HepG2 (cell line): ENCODE data around the gene KLRF1.

ENCODE experiments used
- BRCA1 ChIP-seq: sonication (generic); formaldehyde crosslinking; IDR thresholded peaks from 2 replicates; pipeline ENCODE4 v1.4.0; 2020; ENCODE audit warnings: missing genetic modification reagents
- MYC ChIP-seq: sonication (generic); formaldehyde crosslinking; IDR thresholded peaks from 2 replicates; pipeline ENCODE4 v1.9.0; 2021; ENCODE audit warnings: missing genetic modification reagents, borderline replicate concordance
- RAD21 ChIP-seq: fragments of 450-650 bp; formaldehyde crosslinking; IDR thresholded peaks from 2 replicates; pipeline ENCODE4 v1.5.0; 2020; ENCODE audit warnings: mild to moderate bottlenecking
- RBM39 ChIP-seq: fragments of 200-400 bp; formaldehyde crosslinking; IDR thresholded peaks from one replicate; pipeline ENCODE4 v1.6.1; 2018; ENCODE audit warnings: antibody characterized with exemption, mild to moderate bottlenecking, low read depth, low read length; ENCODE audit not compliant: poor library complexity, severe bottlenecking
- ZKSCAN1 ChIP-seq: fragments of 150-350 bp; IDR thresholded peaks from 2 replicates; pipeline ENCODE4 v1.6.1; 2014; ENCODE audit warnings: low read length
- TF ChIP-seq, protein P1 (sequence below): sonication (generic); formaldehyde crosslinking; IDR thresholded peaks from 2 replicates; pipeline ENCODE4 v1.5.0; 2020; ENCODE audit warnings: mild to moderate bottlenecking, missing genetic modification reagents, moderate library complexity
- TF ChIP-seq, protein P2 (sequence below): sonication (generic); formaldehyde crosslinking; IDR thresholded peaks from 2 replicates; pipeline ENCODE4 v1.4.0; 2020; ENCODE audit warnings: low read depth, missing genetic modification reagents
- TF ChIP-seq, protein P3 (sequence below): sonication (generic); formaldehyde crosslinking; IDR thresholded peaks from 2 replicates; pipeline ENCODE4 v1.9.0; 2021; ENCODE audit warnings: missing genetic modification reagents, mild to moderate bottlenecking, borderline replicate concordance
- TF ChIP-seq, protein P4 (sequence below): sonication (generic); formaldehyde crosslinking; IDR thresholded peaks from 2 replicates; pipeline ENCODE4 v1.4.0; 2020; ENCODE audit warnings: missing genetic modification reagents

DNA sequence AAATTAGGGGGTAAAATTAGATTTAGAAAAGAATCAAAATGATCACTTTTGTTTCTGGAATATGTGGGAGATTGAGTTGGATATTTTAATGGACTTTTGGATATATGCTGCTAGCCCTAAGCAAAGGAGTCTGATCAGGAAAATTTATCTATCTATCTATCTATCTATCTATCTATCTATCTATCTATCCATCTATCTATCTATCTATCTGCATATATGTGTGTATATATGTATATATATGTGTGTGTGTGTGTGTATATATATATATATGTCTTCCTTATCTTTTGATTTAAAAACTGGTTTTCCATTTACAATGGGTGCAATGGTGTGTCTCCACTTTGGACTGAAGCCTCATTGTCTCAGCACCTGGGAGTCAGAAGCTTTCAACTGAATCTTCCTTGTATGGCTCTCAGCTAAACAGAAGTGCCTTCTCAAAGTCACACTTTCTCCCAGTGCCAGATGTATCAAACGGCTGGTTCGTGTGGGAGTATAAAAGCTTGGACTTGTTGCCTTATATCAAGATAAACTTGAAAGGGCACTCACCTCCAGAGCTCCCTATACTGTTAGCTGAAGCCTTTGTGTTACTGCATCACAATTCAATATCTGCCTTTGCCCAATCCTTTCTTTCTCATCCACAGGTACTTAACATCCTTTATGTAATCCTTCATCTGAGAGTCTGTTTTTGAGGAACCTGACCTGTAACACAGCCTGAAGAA is 34.9 kb upstream of the KLRF1 start:
- TF ChIP-seq, protein P1, sequence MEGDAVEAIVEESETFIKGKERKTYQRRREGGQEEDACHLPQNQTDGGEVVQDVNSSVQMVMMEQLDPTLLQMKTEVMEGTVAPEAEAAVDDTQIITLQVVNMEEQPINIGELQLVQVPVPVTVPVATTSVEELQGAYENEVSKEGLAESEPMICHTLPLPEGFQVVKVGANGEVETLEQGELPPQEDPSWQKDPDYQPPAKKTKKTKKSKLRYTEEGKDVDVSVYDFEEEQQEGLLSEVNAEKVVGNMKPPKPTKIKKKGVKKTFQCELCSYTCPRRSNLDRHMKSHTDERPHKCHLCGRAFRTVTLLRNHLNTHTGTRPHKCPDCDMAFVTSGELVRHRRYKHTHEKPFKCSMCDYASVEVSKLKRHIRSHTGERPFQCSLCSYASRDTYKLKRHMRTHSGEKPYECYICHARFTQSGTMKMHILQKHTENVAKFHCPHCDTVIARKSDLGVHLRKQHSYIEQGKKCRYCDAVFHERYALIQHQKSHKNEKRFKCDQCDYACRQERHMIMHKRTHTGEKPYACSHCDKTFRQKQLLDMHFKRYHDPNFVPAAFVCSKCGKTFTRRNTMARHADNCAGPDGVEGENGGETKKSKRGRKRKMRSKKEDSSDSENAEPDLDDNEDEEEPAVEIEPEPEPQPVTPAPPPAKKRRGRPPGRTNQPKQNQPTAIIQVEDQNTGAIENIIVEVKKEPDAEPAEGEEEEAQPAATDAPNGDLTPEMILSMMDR (CRISPR knock-in tag): no peak
- TF ChIP-seq, protein P2, sequence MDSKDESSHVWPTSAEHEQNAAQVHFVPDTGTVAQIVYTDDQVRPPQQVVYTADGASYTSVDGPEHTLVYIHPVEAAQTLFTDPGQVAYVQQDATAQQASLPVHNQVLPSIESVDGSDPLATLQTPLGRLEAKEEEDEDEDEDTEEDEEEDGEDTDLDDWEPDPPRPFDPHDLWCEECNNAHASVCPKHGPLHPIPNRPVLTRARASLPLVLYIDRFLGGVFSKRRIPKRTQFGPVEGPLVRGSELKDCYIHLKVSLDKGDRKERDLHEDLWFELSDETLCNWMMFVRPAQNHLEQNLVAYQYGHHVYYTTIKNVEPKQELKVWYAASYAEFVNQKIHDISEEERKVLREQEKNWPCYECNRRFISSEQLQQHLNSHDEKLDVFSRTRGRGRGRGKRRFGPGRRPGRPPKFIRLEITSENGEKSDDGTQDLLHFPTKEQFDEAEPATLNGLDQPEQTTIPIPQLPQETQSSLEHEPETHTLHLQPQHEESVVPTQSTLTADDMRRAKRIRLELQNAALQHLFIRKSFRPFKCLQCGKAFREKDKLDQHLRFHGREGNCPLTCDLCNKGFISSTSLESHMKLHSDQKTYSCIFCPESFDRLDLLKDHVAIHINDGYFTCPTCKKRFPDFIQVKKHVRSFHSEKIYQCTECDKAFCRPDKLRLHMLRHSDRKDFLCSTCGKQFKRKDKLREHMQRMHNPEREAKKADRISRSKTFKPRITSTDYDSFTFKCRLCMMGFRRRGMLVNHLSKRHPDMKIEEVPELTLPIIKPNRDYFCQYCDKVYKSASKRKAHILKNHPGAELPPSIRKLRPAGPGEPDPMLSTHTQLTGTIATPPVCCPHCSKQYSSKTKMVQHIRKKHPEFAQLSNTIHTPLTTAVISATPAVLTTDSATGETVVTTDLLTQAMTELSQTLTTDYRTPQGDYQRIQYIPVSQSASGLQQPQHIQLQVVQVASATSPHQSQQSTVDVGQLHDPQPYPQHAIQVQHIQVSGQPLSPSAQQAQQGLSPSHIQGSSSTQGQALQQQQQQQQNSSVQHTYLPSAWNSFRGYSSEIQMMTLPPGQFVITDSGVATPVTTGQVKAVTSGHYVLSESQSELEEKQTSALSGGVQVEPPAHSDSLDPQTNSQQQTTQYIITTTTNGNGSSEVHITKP (CRISPR knock-in tag): no peak
- no peak for TF ChIP-seq RBM39
- TF ChIP-seq, protein P3, sequence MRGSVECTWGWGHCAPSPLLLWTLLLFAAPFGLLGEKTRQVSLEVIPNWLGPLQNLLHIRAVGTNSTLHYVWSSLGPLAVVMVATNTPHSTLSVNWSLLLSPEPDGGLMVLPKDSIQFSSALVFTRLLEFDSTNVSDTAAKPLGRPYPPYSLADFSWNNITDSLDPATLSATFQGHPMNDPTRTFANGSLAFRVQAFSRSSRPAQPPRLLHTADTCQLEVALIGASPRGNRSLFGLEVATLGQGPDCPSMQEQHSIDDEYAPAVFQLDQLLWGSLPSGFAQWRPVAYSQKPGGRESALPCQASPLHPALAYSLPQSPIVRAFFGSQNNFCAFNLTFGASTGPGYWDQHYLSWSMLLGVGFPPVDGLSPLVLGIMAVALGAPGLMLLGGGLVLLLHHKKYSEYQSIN (CRISPR knock-in tag): no peak
- TF ChIP-seq MYC: no peak
- no peak for TF ChIP-seq ZKSCAN1
- no peak for TF ChIP-seq BRCA1 (CRISPR knock-in tag)
- TF ChIP-seq, protein P4, sequence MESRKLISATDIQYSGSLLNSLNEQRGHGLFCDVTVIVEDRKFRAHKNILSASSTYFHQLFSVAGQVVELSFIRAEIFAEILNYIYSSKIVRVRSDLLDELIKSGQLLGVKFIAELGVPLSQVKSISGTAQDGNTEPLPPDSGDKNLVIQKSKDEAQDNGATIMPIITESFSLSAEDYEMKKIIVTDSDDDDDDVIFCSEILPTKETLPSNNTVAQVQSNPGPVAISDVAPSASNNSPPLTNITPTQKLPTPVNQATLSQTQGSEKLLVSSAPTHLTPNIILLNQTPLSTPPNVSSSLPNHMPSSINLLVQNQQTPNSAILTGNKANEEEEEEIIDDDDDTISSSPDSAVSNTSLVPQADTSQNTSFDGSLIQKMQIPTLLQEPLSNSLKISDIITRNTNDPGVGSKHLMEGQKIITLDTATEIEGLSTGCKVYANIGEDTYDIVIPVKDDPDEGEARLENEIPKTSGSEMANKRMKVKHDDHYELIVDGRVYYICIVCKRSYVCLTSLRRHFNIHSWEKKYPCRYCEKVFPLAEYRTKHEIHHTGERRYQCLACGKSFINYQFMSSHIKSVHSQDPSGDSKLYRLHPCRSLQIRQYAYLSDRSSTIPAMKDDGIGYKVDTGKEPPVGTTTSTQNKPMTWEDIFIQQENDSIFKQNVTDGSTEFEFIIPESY (CRISPR knock-in tag): no peak
- no peak for TF ChIP-seq RAD21
